ENCODE measurements around the gene TAPT1.
A peak's percentile ranks its signal among the peaks of the same experiment; 100 is the strongest.

Gene TAPT1

DNA sequence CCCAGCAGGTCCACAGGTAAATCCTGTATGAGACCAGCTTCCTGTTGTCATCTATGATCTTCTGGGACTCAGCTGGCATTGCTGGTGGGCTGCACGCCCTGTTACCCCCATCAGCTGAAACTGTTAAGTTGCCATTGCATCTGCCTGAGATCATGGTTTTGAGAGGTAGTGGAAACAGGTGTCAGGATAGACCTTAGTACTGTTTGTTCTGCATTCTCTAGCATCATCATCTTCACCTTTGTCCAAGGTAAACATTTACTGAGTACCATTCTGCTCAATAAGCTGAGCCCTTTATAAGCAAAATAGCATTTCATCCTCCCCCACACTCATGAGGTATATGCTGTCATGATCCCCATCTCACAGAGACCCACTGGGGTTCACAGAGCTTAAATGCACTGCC lies 99.6 kb downstream of the TAPT1 start:
- DNase-seq = no peak

- no peak for DNase-seq
Observed at GRCh38 chr4:16125571-16126445, 100.5 kb downstream of the TAPT1 start.

DNA sequence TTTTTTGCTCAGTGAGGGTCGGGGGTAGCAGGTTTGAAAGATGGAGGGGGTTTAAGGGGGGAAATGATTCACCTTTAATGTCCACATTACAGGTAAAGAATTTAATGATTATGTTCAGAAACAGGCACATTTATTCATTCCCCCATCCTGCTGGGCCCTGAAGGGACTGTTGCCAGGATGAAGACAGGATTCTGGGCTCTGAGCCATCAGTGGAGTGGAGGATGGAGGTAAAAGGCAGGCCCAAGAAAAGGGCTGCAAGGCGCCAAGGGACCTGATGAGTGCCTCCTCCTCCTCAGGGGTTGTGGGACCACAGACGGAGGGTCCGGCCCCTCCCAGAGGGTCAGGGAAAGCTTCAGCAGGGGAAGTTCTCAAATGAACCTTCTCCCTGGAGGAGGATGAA lies 102.0 kb downstream of the TAPT1 start:
- DNase-seq = no peak

DNA sequence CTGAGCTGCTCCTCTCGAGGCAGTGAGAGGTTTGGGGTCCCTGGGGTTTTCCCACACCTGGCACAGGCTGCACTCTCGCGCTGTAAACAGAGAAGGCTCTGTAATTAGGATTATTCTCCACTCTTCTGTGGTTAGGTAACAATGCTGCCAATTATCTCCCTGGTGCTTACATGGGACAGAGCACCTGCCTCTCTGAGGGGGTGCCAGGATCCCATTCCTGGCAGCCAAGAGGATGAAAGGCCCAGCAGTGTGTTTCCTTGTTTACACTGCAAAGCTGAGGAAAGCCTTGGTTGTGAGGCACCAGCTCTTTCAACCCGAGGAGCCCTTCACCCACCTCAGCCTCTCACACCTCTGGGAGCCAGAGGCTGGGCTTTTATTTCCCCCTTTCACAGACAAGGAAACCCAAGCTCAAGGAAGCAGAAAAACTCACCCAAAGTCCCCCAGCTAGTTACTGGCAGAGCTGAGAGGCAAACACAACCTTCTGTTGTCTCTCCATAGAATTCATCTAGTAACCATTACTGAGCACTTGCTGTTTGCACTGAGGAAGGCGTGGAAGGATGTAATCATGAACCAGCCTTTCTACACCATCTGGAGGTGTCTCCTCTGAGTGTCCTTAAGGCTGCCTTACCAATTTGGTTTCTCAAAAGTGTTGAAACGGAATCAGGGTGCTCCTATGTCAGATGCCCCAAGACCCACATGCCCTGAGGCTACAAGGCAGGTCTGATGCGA lies 102.8 kb downstream of the TAPT1 start:
- DNase-seq = no peak

- peak; percentile 18 for DNase-seq
Observed at GRCh38 chr4:16122784-16123183, 103.5 kb downstream of the TAPT1 start.

DNA sequence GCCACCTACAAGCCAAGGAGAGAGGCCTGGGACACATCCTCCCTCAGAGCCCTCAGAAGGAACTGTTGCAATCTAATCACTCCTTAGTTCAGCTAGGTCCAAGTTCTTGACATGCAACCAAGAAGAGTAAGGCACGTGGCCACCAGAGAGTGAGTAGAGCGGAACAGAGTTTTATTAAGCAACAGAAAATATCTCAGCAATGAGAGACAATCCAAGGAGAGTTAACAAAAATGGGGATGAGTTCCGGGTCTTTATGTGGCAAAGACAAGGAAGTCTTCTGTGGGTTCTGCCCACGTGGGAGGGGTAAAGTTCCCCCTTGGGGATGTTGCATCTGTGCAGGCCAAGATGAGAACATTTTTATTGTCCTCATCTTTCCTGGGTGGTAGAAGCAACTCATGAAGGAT lies 104.0 kb downstream of the TAPT1 start:
- DNase-seq = no peak

DNA sequence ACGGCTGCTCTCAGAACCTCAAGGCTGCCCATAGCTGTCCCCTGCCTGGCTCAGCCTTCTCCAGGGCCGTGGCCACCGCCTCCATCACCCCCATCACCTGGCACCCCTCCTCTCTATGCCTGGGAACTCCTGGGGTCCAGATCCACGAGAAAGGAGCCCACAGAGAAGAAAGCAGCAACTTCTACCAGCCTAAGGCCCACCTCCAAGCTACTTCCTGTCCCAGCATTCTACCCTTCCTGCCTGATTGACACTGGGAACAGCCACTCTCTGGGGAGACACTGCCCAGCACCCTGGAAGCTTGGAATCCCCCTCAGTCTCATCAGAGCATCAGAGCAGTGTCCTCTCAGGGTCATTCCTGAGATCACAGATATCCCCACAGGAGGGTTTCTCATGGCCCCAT lies 105.6 kb downstream of the TAPT1 start:
- DNase-seq = no peak

DNA sequence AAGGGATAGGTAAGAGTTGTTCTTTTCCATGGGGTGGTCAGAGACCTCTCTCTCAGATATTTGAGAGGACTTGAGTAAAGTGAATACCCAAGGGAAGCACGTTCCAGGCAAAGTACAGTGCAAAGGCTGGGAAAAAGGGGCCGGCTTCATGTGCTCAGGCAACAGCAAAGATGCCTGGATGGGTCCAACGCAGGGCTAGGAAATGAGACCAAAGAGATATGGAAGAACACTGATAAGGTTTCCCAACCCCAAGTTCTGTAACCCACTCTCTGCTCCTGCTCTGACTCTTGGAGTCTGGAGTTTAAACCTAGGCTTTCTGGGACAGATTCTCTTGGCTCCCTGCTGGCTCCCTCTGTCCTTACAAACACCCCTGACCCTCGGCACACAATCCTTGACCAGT lies 106.3 kb downstream of the TAPT1 start:
- DNase-seq = no peak

- no peak for DNase-seq
Observed at GRCh38 chr4:16118090-16118489, 108.2 kb downstream of the TAPT1 start.

GRCh38 chr4:16117164-16117563 lies 109.1 kb downstream of the TAPT1 start:
- no peak for DNase-seq

DNA sequence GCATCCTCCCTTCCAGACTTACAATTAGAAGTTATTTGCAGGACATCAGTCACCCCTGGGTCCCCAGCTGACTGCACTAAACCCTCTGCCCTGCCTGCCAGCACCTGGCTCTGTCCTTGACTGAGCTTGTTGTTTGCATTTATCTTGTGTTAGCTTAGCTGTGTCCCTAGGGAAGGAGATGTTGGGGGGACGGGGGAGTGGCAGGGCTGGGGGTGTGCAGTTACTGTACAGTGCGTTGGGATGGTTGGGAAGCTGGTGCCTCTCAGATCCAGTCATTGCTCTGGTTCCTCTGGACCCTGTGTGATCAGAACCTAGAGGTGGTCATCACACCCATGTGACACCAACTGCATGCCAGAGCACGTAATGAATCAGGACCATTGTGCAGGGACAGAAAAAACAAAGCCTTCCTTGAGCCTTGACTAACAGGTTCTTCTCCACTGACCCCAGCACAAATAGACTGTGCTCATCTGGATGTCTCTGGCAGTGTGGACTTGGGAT lies 109.7 kb downstream of the TAPT1 start:
- no peak for DNase-seq

GRCh38 chr4:16116019-16116418 lies 110.3 kb downstream of the TAPT1 start:
- no peak for DNase-seq

DNA sequence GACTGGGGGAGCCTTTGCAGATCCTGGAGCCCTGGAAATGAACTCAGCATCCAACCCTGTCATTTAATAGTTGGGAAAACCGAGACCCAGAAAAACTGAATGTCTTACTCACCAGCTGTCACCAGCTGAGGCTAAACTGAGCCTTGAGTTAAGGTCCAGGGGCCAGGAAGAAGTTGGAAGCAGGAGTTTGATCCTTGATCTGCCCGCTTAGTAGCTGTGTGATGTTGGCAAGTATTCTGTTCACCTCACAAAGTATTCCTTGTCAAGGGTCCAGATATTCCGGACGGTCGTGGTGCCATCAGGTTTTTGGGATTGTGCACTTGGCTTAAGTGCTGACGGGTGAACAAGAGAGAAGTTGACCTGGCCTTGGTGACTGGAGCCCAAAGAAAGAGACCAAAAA lies 111.7 kb downstream of the TAPT1 start:
- DNase-seq = no peak

DNA sequence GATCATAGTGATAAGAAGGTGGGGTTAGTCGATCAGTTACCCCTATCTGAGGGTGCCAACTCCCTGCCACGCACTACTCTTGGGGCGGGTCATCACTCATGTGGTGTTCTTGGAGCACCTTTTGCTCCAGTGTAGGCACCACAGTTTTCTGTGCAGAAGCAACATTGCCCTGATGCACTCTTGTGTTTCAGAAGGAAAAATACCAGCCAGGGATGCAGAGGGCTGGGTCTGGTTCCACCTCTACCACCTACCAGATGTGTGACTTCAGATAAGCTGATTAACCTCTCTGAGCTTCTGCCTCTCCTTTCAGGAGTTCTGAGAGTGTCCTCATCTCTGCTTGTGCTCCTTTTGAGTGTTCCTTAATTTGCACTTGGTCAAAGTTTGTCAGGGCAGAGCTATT lies 112.5 kb downstream of the TAPT1 start:
- DNase-seq = no peak

GRCh38 chr4:16111533-16111932 lies 114.7 kb downstream of the TAPT1 start:
- DNase-seq = no peak

DNA sequence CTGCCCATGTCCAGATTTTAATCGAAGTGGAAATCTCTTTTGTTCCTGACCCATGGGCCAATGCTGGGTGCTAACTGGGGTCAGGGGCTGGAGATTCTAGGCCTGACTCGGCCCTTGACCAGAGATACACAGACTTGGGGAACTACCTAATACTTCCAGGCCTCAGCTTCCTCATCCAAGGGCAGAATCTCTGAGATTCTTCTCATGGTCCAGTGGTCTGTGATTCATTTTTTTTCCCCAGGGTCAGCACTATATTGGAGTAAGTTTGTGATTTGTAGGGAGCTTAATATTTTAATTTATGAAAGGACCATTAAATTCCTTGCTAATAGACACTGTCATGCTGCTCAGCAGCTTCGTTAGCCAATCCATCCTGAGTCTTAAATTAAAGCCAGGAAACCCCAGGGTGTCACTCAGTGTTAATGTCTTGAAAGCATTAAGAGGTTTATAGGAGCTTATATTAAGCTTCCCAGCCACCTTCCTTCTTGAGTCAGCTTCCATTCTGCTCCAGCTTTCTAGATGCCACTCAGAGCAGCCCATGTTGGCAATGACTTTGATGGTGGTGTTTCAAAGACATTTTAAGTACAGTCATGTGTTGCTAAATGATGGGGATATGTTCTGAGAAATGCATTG lies 115.5 kb downstream of the TAPT1 start:
- no peak for DNase-seq

All from activated naive CD4-positive, alpha-beta T cell treated with anti-CD3 and anti-CD28 coated beads, Interleukin-2, amount 50 U/mL, for 16 hours (primary cell).